GM12874 (cell line): ENCODE results near the gene IL27RA.
A peak's percentile ranks its signal among the peaks of the same experiment; 100 is the strongest.

ENCODE experiments used
- CTCF ChIP-seq: IDR thresholded peaks from 2 replicates; pipeline ENCODE4 v1.5.1; 2011; ENCODE audit warnings: low read depth, mild to moderate bottlenecking, control low read depth, low read length, moderate library complexity; ENCODE audit not compliant: insufficient read depth

The IL27RA gene

GRCh38 chr19:14027856-14028450, 3.6 kb upstream of the IL27RA start, which contains the start of gene RLN3:
Gene RLN3 (plus strand): TSS chr19:14028148. CDS start chr19:14028205, 57 bp downstream.
- TF ChIP-seq CTCF, result no peak

- TF ChIP-seq CTCF, result no peak
Measured at GRCh38 chr19:14028901-14029300, 2.7 kb upstream of the IL27RA start.

- no peak for TF ChIP-seq CTCF
Measured at GRCh38 chr19:14030997-14031718, 404 bp upstream of the IL27RA start.

GRCh38 chr19:14033946-14034345, 2.4 kb downstream of the IL27RA start:
- no peak for TF ChIP-seq CTCF

GRCh38 chr19:14035706-14036105, 4.1 kb downstream of the IL27RA start:
- TF ChIP-seq CTCF, result no peak

GRCh38 chr19:14039181-14039580, 7.6 kb downstream of the IL27RA start:
- TF ChIP-seq CTCF, result no peak

- TF ChIP-seq CTCF, result peak; percentile 52; the same call in 1 of the 2 replicates
Measured at GRCh38 chr19:14042659-14043608, 11.4 kb downstream of the IL27RA start.
